Measurements from ENCODE around the gene UGT1A10.

GRCh38 chr2:233817361-233817911, 181.2 kb downstream of the UGT1A10 start:
- TF ChIP-seq CTCF (IDR thresholded peaks at IDR 0.05) (no peak), EZH2 (IDR thresholded peaks at IDR 0.05; ENCODE audit: borderline replicate concordance, insufficient read depth, low read depth, low read length, poor library complexity, severe bottlenecking) (no peak)
